NOMO-1 (cell line): Measurements from ENCODE around the gene SRCAP.

Source experiments
- DNase-seq, 2 experiments: peaks; one replicate each; lab custom pipeline; 2025; ENCODE audit not compliant: unreplicated experiment in 2 of 2; lab: John Stamatoyannopoulos, UW

The SRCAP gene

GRCh38 chr16:30728321-30728720 lies 29.4 kb downstream of the SRCAP start:
- DNase-seq: no peak

- DNase-seq: peak in 1 of 2 experiments; percentile 21
These were observed 30.1 kb downstream of the SRCAP start for GRCh38 chr16:30728899-30729672.

GRCh38 chr16:30731411-30731810 lies 32.4 kb downstream of the SRCAP start:
- DNase-seq: no peak

- no peak for DNase-seq
These were observed 38.2 kb downstream of the SRCAP start for GRCh38 chr16:30736995-30737793.

- DNase-seq: no peak
These were observed 39.0 kb downstream of the SRCAP start for GRCh38 chr16:30737794-30738648.

GRCh38 chr16:30738984-30739951 lies 40.3 kb downstream of the SRCAP start:
- no peak for DNase-seq

GRCh38 chr16:30740364-30741251 lies 41.6 kb downstream of the SRCAP start:
- no peak for DNase-seq

- DNase-seq: no peak
These were observed 42.5 kb downstream of the SRCAP start for GRCh38 chr16:30741461-30741914.

GRCh38 chr16:30743716-30744115 lies 44.7 kb downstream of the SRCAP start:
- no peak for DNase-seq

- no peak for DNase-seq
These were observed 45.2 kb downstream of the SRCAP start for GRCh38 chr16:30744183-30744582.

GRCh38 chr16:30745082-30745481 lies 46.1 kb downstream of the SRCAP start:
- no peak for DNase-seq

GRCh38 chr16:30746638-30747175 lies 47.7 kb downstream of the SRCAP start:
- DNase-seq: peak in 1 of 2 experiments; percentile 48

- DNase-seq: no peak
These were observed 48.4 kb downstream of the SRCAP start for GRCh38 chr16:30747331-30747730.

GRCh38 chr16:30747799-30748633 lies 49.0 kb downstream of the SRCAP start, which contains the start of gene PHKG2:
Gene PHKG2, plus strand, starts transcription at chr16:30748425. Its CDS starts 396 bp downstream, at chr16:30748821.
- peak; percentile 98 to 100 for DNase-seq

- DNase-seq: peak in 1 of 2 experiments; percentile 18
These were observed 49.9 kb downstream of the SRCAP start for GRCh38 chr16:30748634-30749445.

- no peak for DNase-seq
These were observed 51.2 kb downstream of the SRCAP start for GRCh38 chr16:30750201-30750600.
